ENCODE measurements around the gene ACSS2. TPM values are rescaled to one million over a fixed set of nuclear protein-coding genes. Genes with fewer than 3 reads are reported as not detected.

Gene ACSS2
- total RNA-seq, 1 donor: 101 TPM

GRCh38 chr20:34848597-34848996 is 27.8 kb upstream of the ACSS2 start:
- no peak overlapping the region for H3K4me3 ChIP-seq (ENCODE audit: low read depth, low read length)
- TF ChIP-seq, protein P1, sequence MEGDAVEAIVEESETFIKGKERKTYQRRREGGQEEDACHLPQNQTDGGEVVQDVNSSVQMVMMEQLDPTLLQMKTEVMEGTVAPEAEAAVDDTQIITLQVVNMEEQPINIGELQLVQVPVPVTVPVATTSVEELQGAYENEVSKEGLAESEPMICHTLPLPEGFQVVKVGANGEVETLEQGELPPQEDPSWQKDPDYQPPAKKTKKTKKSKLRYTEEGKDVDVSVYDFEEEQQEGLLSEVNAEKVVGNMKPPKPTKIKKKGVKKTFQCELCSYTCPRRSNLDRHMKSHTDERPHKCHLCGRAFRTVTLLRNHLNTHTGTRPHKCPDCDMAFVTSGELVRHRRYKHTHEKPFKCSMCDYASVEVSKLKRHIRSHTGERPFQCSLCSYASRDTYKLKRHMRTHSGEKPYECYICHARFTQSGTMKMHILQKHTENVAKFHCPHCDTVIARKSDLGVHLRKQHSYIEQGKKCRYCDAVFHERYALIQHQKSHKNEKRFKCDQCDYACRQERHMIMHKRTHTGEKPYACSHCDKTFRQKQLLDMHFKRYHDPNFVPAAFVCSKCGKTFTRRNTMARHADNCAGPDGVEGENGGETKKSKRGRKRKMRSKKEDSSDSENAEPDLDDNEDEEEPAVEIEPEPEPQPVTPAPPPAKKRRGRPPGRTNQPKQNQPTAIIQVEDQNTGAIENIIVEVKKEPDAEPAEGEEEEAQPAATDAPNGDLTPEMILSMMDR (IDR thresholded peaks at IDR 0.05; ENCODE audit: insufficient read depth, low read depth, low read length): no peak
- DNase-seq (ENCODE audit: low read depth): no peak

DNA sequence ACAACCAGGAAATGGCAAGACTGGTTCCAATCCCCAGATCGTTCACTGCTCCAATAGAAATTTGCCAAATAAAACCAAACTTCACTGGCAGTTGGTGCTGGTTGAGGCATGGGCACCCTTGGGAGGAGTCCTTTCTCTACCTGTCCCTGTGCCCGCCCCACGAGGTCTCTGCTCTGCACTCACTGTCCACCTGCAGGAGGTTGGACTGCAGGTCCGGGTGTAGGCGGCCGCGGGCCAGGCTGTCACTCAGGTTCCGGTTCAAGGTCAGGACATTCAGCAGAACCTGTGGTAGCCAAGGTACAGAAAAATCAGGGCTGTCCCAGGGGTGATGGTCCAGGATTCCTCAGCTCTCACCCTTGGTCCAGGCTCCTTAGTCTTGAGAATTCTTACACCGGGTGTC is 26.6 kb upstream of the ACSS2 start:
- no peak overlapping the region for H3K4me3 ChIP-seq (ENCODE audit: low read depth, low read length)
- TF ChIP-seq, protein P1 (IDR thresholded peaks at IDR 0.05; ENCODE audit: insufficient read depth, low read depth, low read length): no peak

GRCh38 chr20:34850969-34851368 is 25.4 kb upstream of the ACSS2 start:
- DNase-seq (ENCODE audit: low read depth): no peak
- no peak overlapping the region for H3K4me3 ChIP-seq (ENCODE audit: low read depth, low read length)
- TF ChIP-seq, protein P1 (IDR thresholded peaks at IDR 0.05; ENCODE audit: insufficient read depth, low read depth, low read length): no peak

More for the DNA sequence above, 26.6 kb upstream of the ACSS2 start:
- no peak for DNase-seq (ENCODE audit: low read depth)

GRCh38 chr20:34852298-34852697 is 24.1 kb upstream of the ACSS2 start:
- TF ChIP-seq, protein P1 (IDR thresholded peaks at IDR 0.05; ENCODE audit: insufficient read depth, low read depth, low read length): no peak
- DNase-seq (ENCODE audit: low read depth): no peak
- no peak overlapping the region for H3K4me3 ChIP-seq (ENCODE audit: low read depth, low read length)

GRCh38 chr20:34859367-34859766 is 17.0 kb upstream of the ACSS2 start:
- TF ChIP-seq, protein P1 (IDR thresholded peaks at IDR 0.05; ENCODE audit: insufficient read depth, low read depth, low read length): no peak
- no peak overlapping the region for H3K4me3 ChIP-seq (ENCODE audit: low read depth, low read length)
- no peak for DNase-seq (ENCODE audit: low read depth)

DNA sequence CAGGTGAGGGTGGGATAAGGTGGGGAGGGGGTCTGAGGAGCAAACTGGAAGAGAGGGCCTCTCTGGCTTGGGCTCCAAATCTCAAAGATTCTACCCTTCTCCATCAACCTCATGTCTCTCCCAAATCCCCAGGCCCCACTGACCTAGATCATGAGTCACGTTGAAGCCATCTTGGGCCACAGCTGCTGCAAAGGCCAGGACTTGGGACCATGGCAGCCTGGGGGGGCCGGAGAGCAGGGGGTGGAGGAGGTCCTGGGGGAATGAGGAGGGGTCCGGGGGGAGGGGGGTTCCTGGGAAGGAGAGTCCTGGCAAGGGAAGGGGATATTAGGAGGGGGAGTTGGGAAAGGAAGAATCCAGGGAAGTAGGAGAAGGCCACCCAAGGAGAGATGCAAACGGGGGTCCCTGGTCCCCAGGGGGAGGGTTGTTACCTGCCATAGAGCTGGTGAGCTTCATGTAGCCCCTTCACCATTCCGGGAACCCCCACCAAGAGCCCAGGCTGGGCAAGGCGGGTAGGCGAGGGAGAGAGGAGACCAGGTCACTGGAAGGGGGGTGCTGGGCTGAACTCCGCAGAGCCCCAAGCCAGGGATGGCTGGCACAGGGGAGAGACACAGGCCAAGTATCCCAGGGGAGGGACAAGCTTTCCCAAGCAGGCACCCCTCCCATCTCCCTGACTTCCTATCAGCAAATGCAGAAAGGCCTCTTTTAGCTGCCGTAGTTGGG is 16.4 kb upstream of the ACSS2 start:
- TF ChIP-seq, protein P1 (IDR thresholded peaks at IDR 0.05; ENCODE audit: insufficient read depth, low read depth, low read length): no peak
- DNase-seq (ENCODE audit: low read depth): no peak
- H3K4me3 ChIP-seq (ENCODE audit: low read depth, low read length): no peak overlapping the region

Data from fibroblast of villous mesenchyme (primary cell).